IMR-90 (cell line): Measurements from ENCODE around the gene LRRC18. TPM values are rescaled to one million over a fixed set of nuclear protein-coding genes. Genes with fewer than 3 reads are reported as not detected.

Experiments used
- ATAC-seq: fragments of 200-7000 bp; cut with Tn5 transposase; 2 replicates; pipeline ENCODE4 v1.9.1; 2020; ENCODE audit warnings: low read depth, mild to moderate bottlenecking, moderate library complexity
- BruUV-seq: library from RNA; stranded (reverse); fragments of 400-500 nt; replicated peaks from 2 replicates; lab custom pipeline; 2021; lab: Mats Ljungman, UMichigan
- CTCF ChIA-PET: fragments of 300-600 bp; formaldehyde crosslinking; extraction: SDS; loops from one replicate; lab custom pipeline; 2021; ENCODE audit warnings: antibody characterized with exemption; lab: Yijun Ruan, JAX
- POLR2A ChIA-PET: fragments of 300-600 bp; sonication (Branson Sonifier 250); formaldehyde crosslinking; loops from one replicate; lab custom pipeline; 2022; ENCODE audit warnings: antibody characterized with exemption; ENCODE audit not compliant: unreplicated experiment; lab: Charles Lee
- DNase-seq: peaks from one replicate; pipeline ENCODE4 v3.0.0; 2013
- H2AFZ ChIP-seq: replicated peaks from 2 replicates; pipeline ENCODE3; 2013; ENCODE audit warnings: low read length, mild to moderate bottlenecking; ENCODE audit not compliant: poor library complexity
- H2AK5ac ChIP-seq: 2 replicates; pipeline ENCODE4 v1.6.1; 2013; ENCODE audit warnings: low read depth, low read length, inconsistent platforms
- H2AK9ac ChIP-seq: replicated peaks from 2 replicates; pipeline ENCODE3; 2013; ENCODE audit warnings: mild to moderate bottlenecking, low read depth, low read length, moderate library complexity; ENCODE audit not compliant: poor library complexity
- H2BK120ac ChIP-seq: 2 replicates; pipeline ENCODE4 v1.6.1; 2013; ENCODE audit warnings: low read depth, low read length, inconsistent platforms
- H2BK15ac ChIP-seq: 3 replicates; pipeline ENCODE4 v1.6.1; 2013; ENCODE audit warnings: low read depth, low read length, inconsistent platforms
- H2BK20ac ChIP-seq: 2 replicates; pipeline ENCODE4 v1.6.1; 2013; ENCODE audit warnings: low read depth, mild to moderate bottlenecking, inconsistent platforms, low read length, moderate library complexity
- H2BK5ac ChIP-seq: 2 replicates; pipeline ENCODE4 v1.6.1; 2013; ENCODE audit warnings: mild to moderate bottlenecking, low read depth, low read length, inconsistent platforms; ENCODE audit not compliant: poor library complexity, severe bottlenecking
- H3K14ac ChIP-seq: replicated peaks from 2 replicates; pipeline ENCODE4 v1.6.1; 2013; ENCODE audit warnings: low read depth, low read length, inconsistent platforms
- H3K18ac ChIP-seq: 2 replicates; pipeline ENCODE4 v1.6.1; 2013; ENCODE audit warnings: low read depth, low read length, control low read depth
- H3K23ac ChIP-seq: 2 replicates; pipeline ENCODE4 v1.6.1; 2013; ENCODE audit warnings: low read depth, low read length, inconsistent platforms
- H3K27ac ChIP-seq: 2 replicates; pipeline ENCODE4 v1.5.1; 2013; ENCODE audit warnings: mild to moderate bottlenecking, control low read depth, low read length; ENCODE audit not compliant: insufficient read depth
- H3K27me3 ChIP-seq: 2 replicates; pipeline ENCODE4 v1.6.1; 2013; ENCODE audit warnings: low read length; ENCODE audit not compliant: control insufficient read depth, insufficient read depth
- H3K36me3 ChIP-seq: 2 replicates; pipeline ENCODE4 v1.6.1; 2013; ENCODE audit warnings: low read length, mixed read lengths; ENCODE audit not compliant: control insufficient read depth, insufficient read depth
- H3K4ac ChIP-seq: 2 replicates; pipeline ENCODE4 v1.6.1; 2013; ENCODE audit warnings: low read depth, low read length, inconsistent platforms
- H3K4me1 ChIP-seq: 2 replicates; pipeline ENCODE4 v1.6.1; 2013; ENCODE audit warnings: low read length, mixed read lengths; ENCODE audit not compliant: control insufficient read depth, insufficient read depth
- H3K4me2 ChIP-seq: 2 replicates; pipeline ENCODE4 v1.6.1; 2013; ENCODE audit warnings: low read depth, mild to moderate bottlenecking, control low read depth, low read length, moderate library complexity
- H3K4me3 ChIP-seq: 2 replicates; pipeline ENCODE4 v1.5.1; 2013; ENCODE audit warnings: low read depth, mild to moderate bottlenecking, control low read depth, low read length, moderate library complexity; ENCODE audit not compliant: insufficient read depth
- H3K56ac ChIP-seq: 2 replicates; pipeline ENCODE4 v1.6.1; 2013; ENCODE audit warnings: low read length, inconsistent platforms; ENCODE audit not compliant: insufficient read depth; ENCODE audit errors: extremely low read depth
- H3K79me1 ChIP-seq, 2 experiments: 2 replicates each; pipeline ENCODE4 v1.6.1; 2013; ENCODE audit warnings: low read length in 2 of 2, inconsistent platforms in 1 of 2, low read depth in 1 of 2
- H3K9ac ChIP-seq: 2 replicates; pipeline ENCODE4 v1.6.1; 2013; ENCODE audit warnings: low read depth, low read length, control low read depth
- H3K9me1 ChIP-seq: 2 replicates; pipeline ENCODE4 v1.6.1; 2013; ENCODE audit warnings: low read length, inconsistent platforms; ENCODE audit not compliant: insufficient read depth
- H3K9me3 ChIP-seq: 2 replicates; pipeline ENCODE4 v1.6.1; 2013; ENCODE audit warnings: low read length; ENCODE audit not compliant: control insufficient read depth, insufficient read depth
- H4K20me1 ChIP-seq: 2 replicates; pipeline ENCODE4 v1.6.1; 2013; ENCODE audit warnings: low read length, inconsistent platforms; ENCODE audit not compliant: insufficient read depth
- H4K5ac ChIP-seq: 2 replicates; pipeline ENCODE4 v1.6.1; 2013; ENCODE audit warnings: mild to moderate bottlenecking, low read depth, low read length, control low read depth
- H4K8ac ChIP-seq, 2 experiments: 2 replicates each; pipeline ENCODE4 v1.6.1; 2013; ENCODE audit warnings: low read depth in 2 of 2, low read length in 2 of 2, control low read depth in 1 of 2, inconsistent platforms in 1 of 2
- H4K91ac ChIP-seq: 2 replicates; pipeline ENCODE4 v1.6.1; 2013; ENCODE audit warnings: low read depth, low read length, inconsistent platforms; ENCODE audit not compliant: insufficient read depth
- BHLHE40 ChIP-seq: fragments of 150-350 bp; IDR thresholded peaks from 2 replicates; pipeline ENCODE4 v1.6.1; 2016; ENCODE audit warnings: mild to moderate bottlenecking, low read depth, low read length
- CEBPB ChIP-seq: IDR thresholded peaks from 2 replicates; pipeline ENCODE4 v1.6.1; 2012; ENCODE audit warnings: low read depth, low read length, improper control_type of control experiment
- CHD1 ChIP-seq: IDR thresholded peaks from 2 replicates; pipeline ENCODE4 v1.6.1; 2012; ENCODE audit warnings: low read depth, low read length, improper control_type of control experiment
- FOS ChIP-seq: fragments of 150-350 bp; IDR thresholded peaks from 2 replicates; pipeline ENCODE4 v1.6.1; 2016; ENCODE audit warnings: low read depth, low read length
- MAFK ChIP-seq: IDR thresholded peaks from 2 replicates; pipeline ENCODE4 v1.6.1; 2012; ENCODE audit warnings: low read depth, low read length, improper control_type of control experiment
- MAZ ChIP-seq: IDR thresholded peaks from 2 replicates; pipeline ENCODE4 v1.6.1; 2012; ENCODE audit warnings: low read depth, mild to moderate bottlenecking, low read length, improper control_type of control experiment, moderate library complexity, borderline replicate concordance
- MXI1 ChIP-seq: IDR thresholded peaks from 2 replicates; pipeline ENCODE4 v1.6.1; 2012; ENCODE audit warnings: low read depth, mild to moderate bottlenecking, low read length, moderate library complexity, borderline replicate concordance
- NFE2L2 ChIP-seq: fragments of 150-350 bp; IDR thresholded peaks from 2 replicates; pipeline ENCODE4 v1.6.1; 2016; ENCODE audit warnings: low read depth, mild to moderate bottlenecking, low read length
- POLR2A ChIP-seq: IDR thresholded peaks from 2 replicates; pipeline ENCODE4 v1.6.1; 2012; ENCODE audit warnings: mild to moderate bottlenecking, low read depth, low read length
- RAD21 ChIP-seq: IDR thresholded peaks from 2 replicates; pipeline ENCODE4 v1.6.1; 2012; ENCODE audit warnings: low read length, improper control_type of control experiment
- SMC3 ChIP-seq: fragments of 150-350 bp; IDR thresholded peaks from 2 replicates; pipeline ENCODE4 v1.6.1; 2016; ENCODE audit warnings: low read depth, mild to moderate bottlenecking, antibody characterized with exemption, low read length, moderate library complexity
- WGBS, 2 experiments: methylation state at CpG; one replicate each; pipeline versions ENCODE4 v1.1.5 to v1.1.7; 2013; ENCODE audit warnings: missing lambda C conversion rate in 2 of 2; ENCODE audit not compliant: insufficient read length in 1 of 2; ENCODE audit errors: extremely low coverage in 2 of 2; 5-methylcytosine and 5-hydroxymethylcytosine counted together
- dilution Hi-C: fragments of 300-500 bp; cut with HindIII; formaldehyde crosslinking; loops from one replicate; pipeline ENCODE4 v1.14.3; 2018; ENCODE audit warnings: low sequenced_read_pairs; ENCODE audit not compliant: unreplicated experiment
- in situ Hi-C: fragments of 300-500 bp; cut with MboI; formaldehyde crosslinking; loops from 3 replicates; pipeline ENCODE4 v1.14.3; 2019; ENCODE audit warnings: low sequenced_read_pairs, inconsistent platforms, mixed read lengths
- intact Hi-C: fragments of 100-400 bp; cut with micrococcal nuclease; formaldehyde crosslinking; loops from 2 replicates; pipeline ENCODE4 v1.10.0; 2022
- polyA plus RNA-seq, 3 experiments: library from polyadenylated mRNA; depleted of rRNA; stranded (reverse); fragments of >200 nt; gene quantifications; 2 replicates each; pipeline ENCODE4 v1.2.3, GENCODE V29; 2012; ENCODE audit warnings: low replicate concordance in 1 of 3
- total RNA-seq: library from RNA; depleted of rRNA; stranded (reverse); fragments of >200 nt; gene quantifications from 2 replicates; pipeline ENCODE4 v1.2.3, GENCODE V29; 2012
- TF ChIP-seq, protein P1 (sequence below): conservative IDR thresholded peaks from 2 replicates; pipeline ENCODE4 v1.5.1; 2012; ENCODE audit warnings: mild to moderate bottlenecking, low read depth, low read length, improper control_type of control experiment
- TF ChIP-seq, protein P2 (sequence below): fragments of 150-350 bp; IDR thresholded peaks from 2 replicates; pipeline ENCODE4 v1.6.1; 2017; ENCODE audit warnings: mild to moderate bottlenecking, antibody characterized with exemption, low read length, low read depth
- TF ChIP-seq, protein P3 (sequence below): fragments of 150-350 bp; IDR thresholded peaks from 2 replicates; pipeline ENCODE4 v1.6.1; 2016; ENCODE audit warnings: low read depth, mild to moderate bottlenecking, low read length, moderate library complexity, borderline replicate concordance

LRRC18 gene
- total and polyA plus RNA-seq, 2 of the 4 experiments (the other 2 are of a cell fraction): not detected

DNA sequence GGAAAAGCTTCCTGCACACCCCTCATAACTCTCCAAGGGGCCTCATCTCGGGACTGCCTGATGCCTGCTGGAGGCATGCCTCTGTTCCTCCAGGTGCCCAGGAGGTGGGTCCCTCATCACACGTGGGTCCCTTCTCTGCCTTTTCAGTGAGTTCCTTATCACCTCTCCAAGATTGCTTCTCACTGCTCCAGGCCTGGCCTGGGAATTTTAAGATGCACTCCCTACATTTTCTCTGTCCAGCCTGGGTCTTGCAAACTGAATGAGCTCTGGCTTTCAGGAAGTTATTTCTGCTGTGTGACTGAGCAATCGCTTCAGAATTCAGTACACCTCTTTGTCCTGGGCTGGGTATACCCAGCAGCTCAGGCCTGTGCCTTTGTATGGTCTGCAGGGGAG is 43.8 kb downstream of the LRRC18 start:
- Histone ChIP-seq H2AK5ac (no peak overlapping the region), H3K4me3 (no peak overlapping the region), H3K27ac (no peak overlapping the region), H2BK20ac (no peak overlapping the region), H3K27me3 (no peaks in the 10 kb centered on the region; the same call in 1 of the 2 replicates), H3K23ac (no peak overlapping the region), H3K18ac (no peak overlapping the region), H4K5ac (no peak overlapping the region), H2BK5ac (no peak overlapping the region), H4K8ac (no peak overlapping the region), H3K56ac (no peak overlapping the region), H3K4ac (no peak overlapping the region), H3K9me3 (no peaks in the 10 kb centered on the region), H4K91ac (no peak overlapping the region), H2BK120ac (no peak overlapping the region), H4K20me1 (no peaks in the 10 kb centered on the region), H2AK9ac (no peak overlapping the region), H2AFZ (no peak overlapping the region), H3K14ac (no peak overlapping the region), H3K9me1 (no peaks in the 10 kb centered on the region), H2BK15ac (no peak overlapping the region), H3K79me1 (no peaks in the 10 kb centered on the region), H3K4me1 (no peaks in the 10 kb centered on the region), H3K9ac (no peak overlapping the region), H3K36me3 (no peaks in the 10 kb centered on the region), H3K4me2 (no peak overlapping the region)
- ATAC-seq: peak; percentile 52
- no peak for TF ChIP-seq CEBPB
- TF ChIP-seq SMC3: no peak
- no peak for TF ChIP-seq FOS
- TF ChIP-seq, protein P1, sequence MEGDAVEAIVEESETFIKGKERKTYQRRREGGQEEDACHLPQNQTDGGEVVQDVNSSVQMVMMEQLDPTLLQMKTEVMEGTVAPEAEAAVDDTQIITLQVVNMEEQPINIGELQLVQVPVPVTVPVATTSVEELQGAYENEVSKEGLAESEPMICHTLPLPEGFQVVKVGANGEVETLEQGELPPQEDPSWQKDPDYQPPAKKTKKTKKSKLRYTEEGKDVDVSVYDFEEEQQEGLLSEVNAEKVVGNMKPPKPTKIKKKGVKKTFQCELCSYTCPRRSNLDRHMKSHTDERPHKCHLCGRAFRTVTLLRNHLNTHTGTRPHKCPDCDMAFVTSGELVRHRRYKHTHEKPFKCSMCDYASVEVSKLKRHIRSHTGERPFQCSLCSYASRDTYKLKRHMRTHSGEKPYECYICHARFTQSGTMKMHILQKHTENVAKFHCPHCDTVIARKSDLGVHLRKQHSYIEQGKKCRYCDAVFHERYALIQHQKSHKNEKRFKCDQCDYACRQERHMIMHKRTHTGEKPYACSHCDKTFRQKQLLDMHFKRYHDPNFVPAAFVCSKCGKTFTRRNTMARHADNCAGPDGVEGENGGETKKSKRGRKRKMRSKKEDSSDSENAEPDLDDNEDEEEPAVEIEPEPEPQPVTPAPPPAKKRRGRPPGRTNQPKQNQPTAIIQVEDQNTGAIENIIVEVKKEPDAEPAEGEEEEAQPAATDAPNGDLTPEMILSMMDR: no peak
- TF ChIP-seq, protein P2, sequence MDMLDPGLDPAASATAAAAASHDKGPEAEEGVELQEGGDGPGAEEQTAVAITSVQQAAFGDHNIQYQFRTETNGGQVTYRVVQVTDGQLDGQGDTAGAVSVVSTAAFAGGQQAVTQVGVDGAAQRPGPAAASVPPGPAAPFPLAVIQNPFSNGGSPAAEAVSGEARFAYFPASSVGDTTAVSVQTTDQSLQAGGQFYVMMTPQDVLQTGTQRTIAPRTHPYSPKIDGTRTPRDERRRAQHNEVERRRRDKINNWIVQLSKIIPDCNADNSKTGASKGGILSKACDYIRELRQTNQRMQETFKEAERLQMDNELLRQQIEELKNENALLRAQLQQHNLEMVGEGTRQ: no peak
- TF ChIP-seq BHLHE40: no peak
- TF ChIP-seq POLR2A: no peak
- no peak for TF ChIP-seq MXI1
- TF ChIP-seq, protein P3, sequence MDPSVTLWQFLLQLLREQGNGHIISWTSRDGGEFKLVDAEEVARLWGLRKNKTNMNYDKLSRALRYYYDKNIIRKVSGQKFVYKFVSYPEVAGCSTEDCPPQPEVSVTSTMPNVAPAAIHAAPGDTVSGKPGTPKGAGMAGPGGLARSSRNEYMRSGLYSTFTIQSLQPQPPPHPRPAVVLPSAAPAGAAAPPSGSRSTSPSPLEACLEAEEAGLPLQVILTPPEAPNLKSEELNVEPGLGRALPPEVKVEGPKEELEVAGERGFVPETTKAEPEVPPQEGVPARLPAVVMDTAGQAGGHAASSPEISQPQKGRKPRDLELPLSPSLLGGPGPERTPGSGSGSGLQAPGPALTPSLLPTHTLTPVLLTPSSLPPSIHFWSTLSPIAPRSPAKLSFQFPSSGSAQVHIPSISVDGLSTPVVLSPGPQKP: no peak
- no peak for TF ChIP-seq CHD1
- TF ChIP-seq MAZ: no peak
- no peak for TF ChIP-seq NFE2L2
- no peak for TF ChIP-seq RAD21
- no peak for TF ChIP-seq MAFK
- intact Hi-C loops (no loop called here), dilution Hi-C loops (no loop called here), in situ Hi-C loops (no loop called here)
- no peak for DNase-seq
- ChIA-PET CTCF (interaction anchor here (1.4 kb wide), 1 partner anchor 11 kb away, joined by 3 read pairs; no protein-coding TSS in a partner anchor), POLR2A (interaction anchor here (0.6 kb wide), 1 partner anchor 18 kb away, joined by 3 read pairs; no protein-coding TSS in a partner anchor)
- WGBS, 2 experiments: 100% methylated on average over 1 of the region's 3 CpGs; no CpG with 5 or more reads in 1 of the 2 experiments
- BruUV-seq: no TSS peak
